Astrocyte of the cerebellum (primary cell): Measurements from ENCODE around the gene ASGR2.
"Not testable (repeated sequence)": the region's sequence is repeated elsewhere in the genome, so short reads cannot be mapped to it uniquely, and the experiment has no call there.

Source experiments
- DNase-seq: peaks from one replicate; pipeline ENCODE4 v3.0.0-alpha.2; 2011; ENCODE audit warnings: low read depth
- H3K4me3 ChIP-seq: 2 replicates; pipeline ENCODE4 v1.5.1; 2011; ENCODE audit warnings: mild to moderate bottlenecking, low read depth, low read length, moderate library complexity
- CTCF ChIP-seq: IDR thresholded peaks from 2 replicates; pipeline ENCODE4 v1.5.1; 2012; ENCODE audit warnings: low read length, low read depth, moderate library complexity, mild to moderate bottlenecking; ENCODE audit errors: missing control alignments
- in situ Hi-C: cut with HindIII; loops from 2 replicates; pipeline ENCODE4 v1.10.0; 2017; ENCODE audit warnings: low sequenced_read_pairs

Gene ASGR2

GRCh38 chr17:7098802-7099459 lies 15.7 kb downstream of the ASGR2 start:
- in situ Hi-C loops = no loop called here
- no peak for TF ChIP-seq CTCF

GRCh38 chr17:7097940-7098339 lies 16.7 kb downstream of the ASGR2 start:
- TF ChIP-seq CTCF = no peak
- DNase-seq = no peak
- in situ Hi-C loops = no loop called here
- H3K4me3 ChIP-seq = no peak overlapping the region

More at GRCh38 chr17:7098802-7099459, 15.7 kb downstream of the ASGR2 start:
- no peak for DNase-seq
- H3K4me3 ChIP-seq = no peak overlapping the region

GRCh38 chr17:7095625-7096024 lies 19.0 kb downstream of the ASGR2 start:
- in situ Hi-C loops = no loop called here
- no peak for DNase-seq
- TF ChIP-seq CTCF = no peak
- H3K4me3 ChIP-seq = no peak overlapping the region

GRCh38 chr17:7094652-7095019 lies 20.0 kb downstream of the ASGR2 start:
- in situ Hi-C loops = no loop called here
- TF ChIP-seq CTCF = no peak
- DNase-seq = no peak
- H3K4me3 ChIP-seq = no peak overlapping the region

GRCh38 chr17:7091311-7092005 lies 23.2 kb downstream of the ASGR2 start:
- DNase-seq, in situ Hi-C loops, H3K4me3 ChIP-seq: not testable (repeated sequence)

- in situ Hi-C loops = not testable (repeated sequence)
Observed at GRCh38 chr17:7089570-7089969, 25.1 kb downstream of the ASGR2 start.

GRCh38 chr17:7088442-7088841 lies 26.2 kb downstream of the ASGR2 start:
- DNase-seq, in situ Hi-C loops: not testable (repeated sequence)

More at GRCh38 chr17:7089570-7089969, 25.1 kb downstream of the ASGR2 start:
- H3K4me3 ChIP-seq, DNase-seq: not testable (repeated sequence)

GRCh38 chr17:7084088-7084487 lies 30.5 kb downstream of the ASGR2 start:
- in situ Hi-C loops = no loop called here
- DNase-seq = peak; percentile 39
- no peak for TF ChIP-seq CTCF
- no peak overlapping the region for H3K4me3 ChIP-seq

More at GRCh38 chr17:7088442-7088841, 26.2 kb downstream of the ASGR2 start:
- not testable (repeated sequence) for H3K4me3 ChIP-seq
